MV-4-11 (cell line): Measurements from ENCODE around the gene RPS5.
"Not testable (repeated sequence)": the region's sequence is repeated elsewhere in the genome, so short reads cannot be mapped to it uniquely, and the experiment has no call there.

Source experiments
- DNase-seq: peaks from one replicate; lab custom pipeline; 2025; lab: John Stamatoyannopoulos, UW

Gene RPS5

GRCh38 chr19:58385891-58386575, 1.0 kb upstream of the RPS5 start:
- DNase-seq, result no peak

DNA sequence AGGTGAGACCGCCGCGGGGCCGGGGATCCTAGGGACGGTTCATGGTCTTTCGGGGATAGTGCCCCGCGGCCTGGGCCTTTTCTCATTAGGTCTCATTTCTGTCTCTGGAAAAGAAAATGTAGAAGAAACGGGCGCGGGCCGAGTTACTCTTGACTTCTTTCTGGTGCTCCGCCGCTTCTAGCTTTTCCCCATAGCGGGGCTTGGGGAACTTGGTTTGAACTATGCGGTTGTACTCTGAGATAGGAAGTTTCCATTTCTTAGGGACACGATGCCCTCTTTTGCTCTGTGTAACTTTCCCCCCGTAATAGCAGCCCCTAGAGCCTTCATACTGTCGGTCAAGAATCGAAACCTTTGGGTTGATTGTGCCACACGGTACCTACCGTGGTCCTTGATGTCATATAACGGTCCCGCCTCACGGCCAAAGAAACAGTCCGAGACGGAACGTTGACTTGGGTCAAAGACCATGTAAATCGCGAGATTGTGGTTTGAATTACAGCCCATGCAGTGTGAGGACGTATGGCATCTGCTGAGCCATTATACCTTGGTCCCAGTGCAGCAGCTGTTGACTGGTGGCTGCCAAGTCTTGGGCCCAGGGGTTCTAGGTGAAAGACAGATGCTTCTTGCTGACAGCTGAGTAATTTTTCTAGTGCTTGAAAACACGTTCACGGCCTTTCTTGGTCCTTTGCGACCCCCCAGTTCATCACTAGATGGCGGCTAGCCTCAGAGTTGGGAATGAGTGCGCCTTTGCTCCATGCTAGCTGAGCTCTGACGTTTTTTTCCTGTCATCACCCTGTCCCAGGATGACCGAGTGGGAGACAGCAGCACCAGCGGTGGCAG, 487 bp downstream of the RPS5 start:
- DNase-seq, result no peak

GRCh38 chr19:58388175-58388526, 1.1 kb downstream of the RPS5 start:
- DNase-seq, result no peak

DNA sequence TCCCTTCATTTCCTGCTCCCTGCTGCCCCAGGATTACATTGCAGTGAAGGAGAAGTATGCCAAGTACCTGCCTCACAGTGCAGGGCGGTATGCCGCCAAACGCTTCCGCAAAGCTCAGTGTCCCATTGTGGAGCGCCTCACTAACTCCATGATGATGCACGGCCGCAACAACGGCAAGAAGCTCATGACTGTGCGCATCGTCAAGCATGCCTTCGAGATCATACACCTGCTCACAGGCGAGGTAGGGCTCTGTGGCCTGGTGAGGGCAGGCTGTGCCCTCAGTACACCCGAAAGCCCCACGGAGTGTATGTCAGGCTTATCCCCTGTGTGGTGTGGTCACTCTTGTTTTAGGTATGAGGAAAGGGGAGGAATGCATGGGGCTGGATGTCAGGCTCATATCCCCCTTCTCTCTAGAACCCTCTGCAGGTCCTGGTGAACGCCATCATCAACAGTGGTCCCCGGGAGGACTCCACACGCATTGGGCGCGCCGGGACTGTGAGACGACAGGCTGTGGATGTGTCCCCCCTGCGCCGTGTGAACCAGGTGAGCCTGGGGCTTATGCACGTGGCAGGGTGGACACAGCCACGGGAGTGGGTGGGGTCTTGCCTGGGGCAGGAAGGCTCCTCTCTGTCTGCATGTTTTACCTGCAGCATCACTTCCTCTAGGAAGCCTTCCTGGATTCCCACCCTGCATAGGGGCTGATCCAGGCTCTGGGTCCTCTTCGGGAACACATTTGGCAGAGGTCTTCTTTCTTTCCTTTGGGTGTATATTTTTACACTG, 6.1 kb downstream of the RPS5 start:
- no peak for DNase-seq

DNA sequence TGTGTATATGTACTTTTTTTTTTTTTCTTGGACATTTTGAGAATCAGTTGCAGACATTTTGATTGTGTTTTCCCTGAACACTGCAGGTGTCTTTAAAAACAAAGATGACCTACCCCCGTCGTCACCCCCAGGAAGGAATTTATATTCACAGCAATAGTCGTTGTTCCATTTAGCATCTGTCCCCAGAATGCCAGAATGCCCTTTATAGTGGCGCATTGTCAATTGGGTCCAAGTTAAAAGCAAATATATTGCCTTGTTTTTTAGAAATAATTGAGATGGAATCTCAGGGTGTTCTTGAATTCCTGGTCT, 6.6 kb downstream of the RPS5 start:
- no peak for DNase-seq

- no peak for DNase-seq
Observed at GRCh38 chr19:58394821-58395219, 7.8 kb downstream of the RPS5 start.

DNA sequence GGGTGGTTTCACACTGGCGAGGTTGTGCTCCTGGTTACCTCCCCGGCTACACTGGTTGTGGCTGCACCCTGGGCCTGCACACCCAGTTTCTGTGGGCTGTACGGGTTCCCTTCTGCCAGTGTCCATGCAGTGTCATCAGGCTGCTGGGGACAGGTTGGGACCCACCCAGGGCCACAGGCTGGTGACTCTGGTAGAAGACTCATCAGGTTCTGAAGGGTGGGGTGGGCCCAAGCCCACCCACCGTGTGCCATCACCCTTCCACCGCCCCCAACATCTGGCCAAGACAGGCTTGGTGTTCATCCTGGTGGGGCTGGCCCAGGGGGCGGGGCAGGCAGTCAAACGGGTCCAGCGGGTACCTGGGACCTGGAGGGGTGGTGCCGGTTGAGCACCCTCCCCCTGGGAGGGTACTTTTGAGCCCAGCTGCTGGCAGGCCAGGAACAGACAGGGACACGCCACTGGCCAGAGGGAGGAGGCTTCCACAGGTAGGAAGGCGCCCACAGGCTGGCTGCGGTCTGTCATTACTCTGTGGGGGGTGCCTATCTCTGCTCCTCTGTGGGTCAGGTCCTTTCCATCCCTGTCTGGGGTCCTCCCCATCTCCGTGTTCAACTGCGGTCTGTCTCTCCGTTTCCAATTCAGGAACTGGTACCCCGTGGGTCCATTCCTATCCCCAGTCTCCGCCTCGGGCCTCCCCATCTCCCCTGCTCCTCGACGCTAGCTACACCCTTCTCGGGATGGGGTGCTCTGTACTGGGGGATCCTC, 8.3 kb downstream of the RPS5 start, which contains the start of gene RNF225:
Gene RNF225 (plus strand): TSS at position 437 of the 759 bp plus-strand sequence. CDS start 434 bp downstream, outside the sequence.
- DNase-seq, result no peak

- no peak for DNase-seq
Observed at GRCh38 chr19:58395979-58396627, 9.0 kb downstream of the RPS5 start.

DNA sequence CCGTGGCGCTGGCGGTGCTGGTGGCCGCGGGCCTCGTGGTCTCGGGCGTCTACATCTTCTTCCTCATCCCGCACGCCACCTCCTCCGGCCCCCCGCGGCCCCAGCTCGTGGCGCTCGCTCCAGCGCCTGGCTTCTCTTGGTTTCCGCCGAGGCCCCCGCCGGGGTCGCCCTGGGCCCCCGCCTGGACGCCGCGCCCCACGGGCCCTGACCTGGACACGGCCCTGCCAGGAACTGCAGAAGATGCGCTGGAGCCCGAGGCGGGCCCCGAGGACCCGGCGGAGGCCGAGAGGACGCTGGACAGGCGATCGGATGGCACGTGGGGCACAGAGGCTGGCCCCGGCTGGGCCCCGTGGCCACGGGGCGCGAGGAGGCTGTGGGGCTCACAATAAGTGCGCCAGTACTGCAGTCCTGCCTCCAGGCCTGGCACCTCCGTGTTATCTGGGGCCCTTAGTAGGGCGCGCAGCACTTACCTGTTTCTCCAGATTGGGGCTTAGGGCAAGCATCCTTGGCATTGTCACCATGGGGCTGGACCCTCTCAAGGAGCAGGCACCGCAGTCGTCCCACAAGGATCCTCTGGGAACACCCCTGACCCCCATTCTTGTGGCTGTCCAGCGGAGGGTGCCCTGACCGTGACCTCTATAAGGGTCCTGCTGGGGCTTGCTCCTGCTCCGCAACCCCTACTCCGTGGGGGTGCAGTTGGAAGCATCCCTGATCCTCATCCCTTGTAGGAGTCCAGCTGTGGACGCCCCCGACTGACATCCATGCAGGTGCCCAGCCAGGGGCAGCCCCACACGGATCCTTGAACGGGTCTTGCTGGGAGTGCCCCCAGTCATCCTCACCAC, 9.8 kb downstream of the RPS5 start:
- no peak for DNase-seq

GRCh38 chr19:58397533-58398037, 10.5 kb downstream of the RPS5 start:
- no peak for DNase-seq

DNA sequence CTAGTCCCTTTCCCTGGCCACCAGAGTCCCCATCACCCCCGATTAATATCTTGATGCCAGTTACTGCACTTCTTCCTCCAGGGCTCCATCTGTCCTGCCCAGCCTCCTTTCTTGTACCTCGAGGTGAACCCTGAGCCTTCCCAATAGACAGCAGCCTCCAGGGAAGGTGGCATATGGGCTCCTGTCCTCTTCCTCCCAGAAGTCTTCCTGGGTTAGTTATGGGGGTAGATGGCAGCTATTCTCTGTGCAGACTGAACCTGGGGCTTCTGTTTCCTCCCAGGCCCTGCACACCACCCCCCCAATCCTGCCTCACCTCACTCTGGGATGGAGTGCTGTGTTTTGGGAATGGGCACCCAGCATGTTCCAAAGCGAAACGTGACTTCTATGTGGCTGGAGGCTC, 11.0 kb downstream of the RPS5 start:
- no peak for DNase-seq

DNA sequence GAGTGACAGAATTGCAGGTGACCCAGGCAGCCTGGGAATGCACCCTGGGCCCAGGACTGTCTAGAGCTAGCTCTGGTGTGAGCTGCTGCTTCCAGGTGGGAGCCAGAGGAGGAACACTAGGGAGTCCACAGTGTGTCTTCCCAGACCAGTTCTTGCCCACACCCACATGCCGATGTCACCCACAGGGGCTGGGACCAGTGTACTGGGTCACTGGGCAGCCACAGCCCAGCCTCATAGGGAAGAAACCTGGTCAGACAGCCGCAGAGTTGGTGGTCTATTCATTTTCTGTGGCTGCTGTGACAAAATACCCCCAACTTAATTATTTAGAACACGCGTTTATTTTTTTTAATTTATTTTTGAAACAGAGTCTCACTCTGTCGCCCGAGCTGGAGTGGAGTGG, 11.5 kb downstream of the RPS5 start:
- no peak for DNase-seq

DNA sequence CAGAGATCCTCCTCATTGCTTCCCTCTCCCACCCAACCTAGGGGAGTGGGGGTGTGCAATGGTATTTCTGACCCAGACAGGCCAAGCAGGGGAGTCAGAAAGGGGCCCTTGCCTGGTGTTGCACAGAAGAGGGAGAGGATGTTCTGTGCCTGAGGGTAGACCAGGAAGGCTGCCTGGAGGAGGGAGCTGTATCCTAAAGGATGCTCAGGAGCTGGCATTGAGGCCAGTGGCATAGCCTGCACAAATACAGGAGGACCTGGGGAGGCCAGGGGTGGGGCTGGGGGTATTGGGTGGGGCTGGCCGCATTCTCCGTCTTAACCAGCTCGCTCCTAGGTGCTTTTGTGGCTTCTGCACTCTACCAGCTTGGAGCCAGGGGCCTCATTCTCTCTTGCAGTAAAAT, 12.8 kb downstream of the RPS5 start:
- no peak for DNase-seq

DNA sequence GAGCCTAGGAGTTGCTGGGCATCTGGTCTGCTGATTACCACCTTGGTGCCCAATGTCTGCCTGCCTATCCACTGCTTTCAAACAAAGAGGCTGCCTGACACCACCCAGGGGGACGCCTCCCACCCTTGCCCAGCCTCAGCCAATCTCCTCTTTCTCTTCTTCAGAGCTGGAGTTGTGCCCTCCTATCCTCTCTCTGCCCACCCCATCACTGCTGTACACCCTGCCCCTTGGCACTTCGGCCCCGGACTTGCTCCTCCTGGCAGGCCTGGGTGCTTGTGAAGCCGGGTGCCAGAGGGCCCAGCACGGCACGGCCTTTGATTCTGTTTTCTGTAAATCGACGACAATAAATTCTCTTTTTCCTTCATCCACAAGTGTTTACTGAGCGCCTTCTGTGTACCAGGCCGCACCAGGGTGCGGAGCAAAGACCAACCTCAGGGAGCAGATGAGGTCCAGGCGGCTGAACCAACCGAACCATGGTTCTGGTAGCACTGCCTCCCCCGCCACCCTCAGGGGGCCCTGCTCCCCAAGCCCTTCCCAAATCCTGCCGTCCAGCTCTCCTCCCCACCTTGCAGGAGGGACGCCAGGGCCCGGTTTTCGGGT, 13.3 kb downstream of the RPS5 start:
- DNase-seq, result no peak

DNA sequence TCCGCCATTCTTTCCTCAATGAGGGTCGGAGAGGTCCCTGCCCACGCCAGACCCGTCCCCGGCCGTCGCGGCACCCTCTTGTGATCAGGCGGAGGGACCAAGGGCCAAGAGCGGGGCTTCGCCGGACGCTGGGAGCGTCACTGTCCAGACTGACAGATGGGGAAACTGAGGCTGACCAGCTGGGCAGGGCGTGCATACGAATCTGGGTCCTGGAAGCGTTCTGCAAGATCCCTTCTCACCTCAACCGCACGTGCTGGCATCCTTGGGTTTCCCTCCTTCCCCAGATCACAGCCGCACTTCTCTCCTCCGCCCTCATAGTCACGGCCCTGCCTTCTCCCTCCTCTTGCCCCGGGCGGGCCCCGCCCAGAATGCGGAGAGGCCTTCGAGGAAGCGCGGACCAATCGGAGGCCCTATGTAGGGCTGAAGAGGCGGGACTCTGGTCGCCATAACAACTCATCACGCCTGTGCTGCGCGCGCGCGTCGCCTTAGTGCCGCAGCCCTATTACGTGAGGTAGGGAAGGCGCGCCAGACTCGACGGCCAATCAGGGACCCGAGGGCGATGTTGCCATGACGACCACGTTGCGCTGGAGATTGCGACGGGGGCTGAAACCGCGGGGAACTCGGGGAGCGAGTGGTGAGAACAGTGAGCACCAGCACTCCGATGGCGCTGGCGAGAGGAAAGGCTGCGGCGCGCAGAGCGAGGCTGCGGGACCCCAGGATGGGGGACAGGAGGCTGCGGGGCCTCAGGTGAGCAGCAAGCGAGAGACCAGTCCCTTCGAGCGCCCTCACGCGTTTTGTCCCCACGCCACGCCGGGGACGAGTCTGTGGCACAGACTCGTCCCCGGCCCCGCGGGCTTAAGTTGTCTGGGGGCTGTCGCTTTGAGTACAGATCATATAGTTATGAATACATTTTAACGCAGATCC, 14.1 kb downstream of the RPS5 start:
- peak; percentile 100 for DNase-seq

DNA sequence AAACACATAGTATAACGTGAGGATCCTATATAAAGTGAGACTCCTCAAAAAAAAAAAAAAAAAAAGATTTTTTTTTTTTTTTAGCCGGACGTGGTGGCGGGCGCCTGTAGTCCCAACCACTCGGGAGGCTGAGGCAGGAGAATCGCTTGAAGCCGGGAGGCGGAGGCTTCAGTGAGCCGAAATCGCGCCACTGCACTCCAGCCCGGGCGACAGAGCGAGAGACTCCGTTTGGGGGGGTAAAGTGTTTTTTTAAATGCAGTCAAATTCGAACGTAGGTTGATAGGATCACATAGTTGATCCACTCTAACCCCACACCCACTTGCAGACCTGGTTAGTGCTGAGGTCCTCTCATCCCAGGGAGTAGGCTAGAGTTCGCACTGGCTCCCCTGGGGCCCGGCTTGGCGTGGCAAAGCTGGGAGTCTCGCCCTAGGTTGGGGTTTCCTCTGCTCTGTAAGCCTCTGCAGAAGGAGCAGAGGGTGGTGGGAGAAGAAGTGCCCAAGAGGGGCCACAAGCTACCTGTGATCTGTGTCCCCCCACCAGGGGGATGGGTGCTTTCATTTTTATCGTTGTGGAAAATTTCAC, 14.9 kb downstream of the RPS5 start:
- no peak for DNase-seq

GRCh38 chr19:58403920-58404478, 16.9 kb downstream of the RPS5 start:
- DNase-seq, result not testable (repeated sequence)
